Neural progenitor cell (in vitro differentiated cells): ENCODE data around the gene ZNF592. TPM values are rescaled to one million over a fixed set of nuclear protein-coding genes. Genes with fewer than 3 reads are reported as not detected.
"Not testable (repeated sequence)": the region's sequence is repeated elsewhere in the genome, so short reads cannot be mapped to it uniquely, and the experiment has no call there.

Experiments
- DNase-seq: peaks from one replicate; pipeline ENCODE4 v3.0.0-alpha.2; 2016; ENCODE audit warnings: low spot score
- H2AFZ ChIP-seq: fragments of 200-600 bp; sonication (generic); replicated peaks from 2 replicates; pipeline ENCODE4 v1.6.1; 2016; ENCODE audit warnings: antibody characterized with exemption
- H3F3A ChIP-seq: fragments of 200-600 bp; sonication (generic); 2 replicates; pipeline ENCODE4 v1.6.1; 2016; ENCODE audit warnings: antibody characterized with exemption, low read depth
- H3K27ac ChIP-seq: fragments of 200-600 bp; sonication (generic); 2 replicates; pipeline ENCODE4 v1.5.1; 2016; ENCODE audit warnings: mild to moderate bottlenecking
- H3K27me3 ChIP-seq: fragments of 200-600 bp; sonication (generic); 2 replicates; pipeline ENCODE4 v1.6.1; 2016; ENCODE audit warnings: mild to moderate bottlenecking, moderate library complexity
- H3K36me3 ChIP-seq: fragments of 200-600 bp; sonication (generic); 2 replicates; pipeline ENCODE4 v1.5.1; 2016
- H3K4me1 ChIP-seq: fragments of 200-600 bp; sonication (generic); 2 replicates; pipeline ENCODE4 v1.6.1; 2016; ENCODE audit warnings: mixed run types
- H3K4me2 ChIP-seq: fragments of 200-600 bp; sonication (generic); 2 replicates; pipeline ENCODE4 v1.6.1; 2016
- H3K4me3 ChIP-seq: fragments of 200-600 bp; sonication (generic); 2 replicates; pipeline ENCODE4 v1.5.1; 2016
- H3K79me2 ChIP-seq: fragments of 200-600 bp; sonication (generic); 2 replicates; pipeline ENCODE4 v1.6.1; 2016; ENCODE audit warnings: low read depth
- H3K9ac ChIP-seq: fragments of 200-600 bp; sonication (generic); 2 replicates; pipeline ENCODE4 v1.6.1; 2016
- H3K9me3 ChIP-seq: fragments of 200-600 bp; sonication (generic); 2 replicates; pipeline ENCODE4 v1.5.1; 2016; ENCODE audit warnings: low read depth
- H4K20me1 ChIP-seq: fragments of 200-600 bp; sonication (generic); 2 replicates; pipeline ENCODE4 v1.6.1; 2016; ENCODE audit warnings: low read depth
- H3K27ac Mint-ChIP-seq: 3 replicates; pipeline ENCODE4 v1.8.0; 2021; ENCODE audit warnings: mixed read lengths
- H3K27me3 Mint-ChIP-seq: 2 replicates; pipeline ENCODE4 v1.8.0; 2022; ENCODE audit warnings: low read depth, mild to moderate bottlenecking, inconsistent platforms, moderate library complexity, mixed read lengths; ENCODE audit not compliant: insufficient read depth
- H3K36me3 Mint-ChIP-seq: 3 replicates; pipeline ENCODE4 v1.8.0; 2021; ENCODE audit warnings: mixed read lengths
- H3K4me1 Mint-ChIP-seq: 3 replicates; pipeline ENCODE4 v1.8.0; 2021; ENCODE audit warnings: mixed read lengths
- H3K4me3 Mint-ChIP-seq: 3 replicates; pipeline ENCODE4 v1.8.0; 2021; ENCODE audit warnings: mild to moderate bottlenecking, moderate library complexity, mixed read lengths
- H3K9me3 Mint-ChIP-seq: 3 replicates; pipeline ENCODE4 v1.8.0; 2020; ENCODE audit warnings: mixed read lengths
- CTCF ChIP-seq: fragments of 200-600 bp; sonication (generic); IDR thresholded peaks from 2 replicates; pipeline ENCODE4 v1.5.1; 2017; ENCODE audit warnings: antibody characterized with exemption, mild to moderate bottlenecking
- EZH2 ChIP-seq: fragments of 200-600 bp; sonication (generic); IDR thresholded peaks from 2 replicates; pipeline ENCODE4 v1.6.1; 2017; ENCODE audit warnings: antibody characterized with exemption, mild to moderate bottlenecking, moderate library complexity
- EZH2phosphoT487 ChIP-seq: fragments of 200-600 bp; sonication (generic); IDR thresholded peaks from 2 replicates; pipeline ENCODE4 v1.6.1; 2017; ENCODE audit warnings: antibody characterized with exemption
- total RNA-seq: library from RNA; depleted of rRNA; stranded (reverse); fragments of >200 nt; gene quantifications from 2 replicates; pipeline ENCODE4 v1.2.3, GENCODE V29; 2015; ENCODE audit warnings: low replicate concordance

Gene ZNF592
- total RNA-seq, 1 donor from 2014 or later: 5.8 TPM

- H3K27ac ChIP-seq: no peak overlapping the region
- TF ChIP-seq EZH2: no peak
- no peak for TF ChIP-seq CTCF
- TF ChIP-seq EZH2phosphoT487: no peak
These were observed 96.6 kb downstream of the ZNF592 start for GRCh38 chr15:84844964-84845363.

GRCh38 chr15:84845631-84846030 lies 97.2 kb downstream of the ZNF592 start:
- H3K4me1 ChIP-seq, H2AFZ ChIP-seq, H3F3A ChIP-seq, H3K27ac Mint-ChIP-seq, H3K79me2 ChIP-seq, H3K27ac ChIP-seq, H3K4me3 ChIP-seq, H3K4me3 Mint-ChIP-seq, H3K4me1 Mint-ChIP-seq, H3K36me3 ChIP-seq, H3K4me2 ChIP-seq, H3K9me3 ChIP-seq, H4K20me1 ChIP-seq, H3K27me3 Mint-ChIP-seq, H3K36me3 Mint-ChIP-seq, H3K27me3 ChIP-seq, H3K9ac ChIP-seq: not testable (repeated sequence)
- H3K9me3 Mint-ChIP-seq: peaks cover 18% of the 10 kb centered on the region
- peak; percentile 56 for DNase-seq
- peak; percentile 73 for TF ChIP-seq CTCF

More at GRCh38 chr15:84844964-84845363, 96.6 kb downstream of the ZNF592 start:
- H3K9me3 Mint-ChIP-seq: peaks cover 18% of the 10 kb centered on the region
- Histone ChIP-seq H3K79me2 (no peaks in the 10 kb centered on the region), H3K4me2 (no peak overlapping the region), H3F3A (no peaks in the 10 kb centered on the region), H2AFZ (no peak overlapping the region), H3K4me1 (no peaks in the 10 kb centered on the region), H4K20me1 (no peaks in the 10 kb centered on the region), H3K9me3 (no peaks in the 10 kb centered on the region), H3K9ac (no peak overlapping the region), H3K4me3 (no peak overlapping the region), H3K27me3 (no peaks in the 10 kb centered on the region), H3K36me3 (no peaks in the 10 kb centered on the region)
- DNase-seq: no peak
- H3K27me3 Mint-ChIP-seq: peaks cover 5% of the 10 kb centered on the region
- H3K36me3 Mint-ChIP-seq: no peaks in the 10 kb centered on the region
- no peak overlapping the region for H3K27ac Mint-ChIP-seq
- no peak overlapping the region for H3K4me3 Mint-ChIP-seq
- H3K4me1 Mint-ChIP-seq: no peaks in the 10 kb centered on the region

- Histone ChIP-seq H3K27me3 (no peaks in the 10 kb centered on the region), H3K36me3 (no peaks in the 10 kb centered on the region), H3K9ac (no peak overlapping the region), H4K20me1 (no peaks in the 10 kb centered on the region), H3F3A (no peaks in the 10 kb centered on the region), H3K4me3 (no peak overlapping the region), H2AFZ (no peak overlapping the region), H3K27ac (no peak overlapping the region), H3K79me2 (no peaks in the 10 kb centered on the region), H3K4me2 (no peak overlapping the region), H3K9me3 (no peaks in the 10 kb centered on the region), H3K4me1 (no peaks in the 10 kb centered on the region)
- Mint-ChIP-seq H3K27ac (no peak overlapping the region), H3K4me3 (no peak overlapping the region), H3K4me1 (no peaks in the 10 kb centered on the region), H3K27me3 (peaks cover 5% of the 10 kb centered on the region), H3K36me3 (no peaks in the 10 kb centered on the region), H3K9me3 (peaks cover 18% of the 10 kb centered on the region)
- no peak for DNase-seq
- TF ChIP-seq CTCF (no peak), EZH2phosphoT487 (no peak), EZH2 (no peak)
These were observed 97.9 kb downstream of the ZNF592 start for GRCh38 chr15:84846269-84846668.

GRCh38 chr15:84847382-84847781 lies 99.0 kb downstream of the ZNF592 start:
- Histone ChIP-seq H3K27me3 (no peaks in the 10 kb centered on the region), H3K36me3 (no peaks in the 10 kb centered on the region), H3K9ac (no peak overlapping the region)

More at GRCh38 chr15:84847382-84847781, 99.0 kb downstream of the ZNF592 start:
- Histone ChIP-seq H3K4me1 (no peaks in the 10 kb centered on the region), H3K4me2 (no peak overlapping the region), H3K27ac (no peak overlapping the region), H3K79me2 (no peaks in the 10 kb centered on the region), H3K9me3 (no peaks in the 10 kb centered on the region), H4K20me1 (no peaks in the 10 kb centered on the region), H2AFZ (no peak overlapping the region), H3K4me3 (no peak overlapping the region), H3F3A (no peaks in the 10 kb centered on the region)
- Mint-ChIP-seq H3K27ac (no peak overlapping the region), H3K4me3 (no peak overlapping the region), H3K27me3 (peaks cover 3% of the 10 kb centered on the region), H3K9me3 (peaks cover 18% of the 10 kb centered on the region), H3K36me3 (no peaks in the 10 kb centered on the region), H3K4me1 (no peaks in the 10 kb centered on the region)
- no peak for TF ChIP-seq EZH2phosphoT487
- TF ChIP-seq CTCF: no peak
- TF ChIP-seq EZH2: no peak
- no peak for DNase-seq
